ENCODE results near the gene GNL3L.
"Not testable (repeated sequence)": the region's sequence is repeated elsewhere in the genome, so short reads cannot be mapped to it uniquely, and the experiment has no call there.

The GNL3L gene

GRCh38 chrX:54529552-54530356 lies at the start of gene GNL3L:
TSS of gene GNL3L (plus strand) at chrX:54530219. CDS start at chrX:54532567, 2,348 bp downstream.
- DNase-seq (ENCODE audit: low read depth in 2 of 2) = peak; percentile 63 to 67

DNA sequence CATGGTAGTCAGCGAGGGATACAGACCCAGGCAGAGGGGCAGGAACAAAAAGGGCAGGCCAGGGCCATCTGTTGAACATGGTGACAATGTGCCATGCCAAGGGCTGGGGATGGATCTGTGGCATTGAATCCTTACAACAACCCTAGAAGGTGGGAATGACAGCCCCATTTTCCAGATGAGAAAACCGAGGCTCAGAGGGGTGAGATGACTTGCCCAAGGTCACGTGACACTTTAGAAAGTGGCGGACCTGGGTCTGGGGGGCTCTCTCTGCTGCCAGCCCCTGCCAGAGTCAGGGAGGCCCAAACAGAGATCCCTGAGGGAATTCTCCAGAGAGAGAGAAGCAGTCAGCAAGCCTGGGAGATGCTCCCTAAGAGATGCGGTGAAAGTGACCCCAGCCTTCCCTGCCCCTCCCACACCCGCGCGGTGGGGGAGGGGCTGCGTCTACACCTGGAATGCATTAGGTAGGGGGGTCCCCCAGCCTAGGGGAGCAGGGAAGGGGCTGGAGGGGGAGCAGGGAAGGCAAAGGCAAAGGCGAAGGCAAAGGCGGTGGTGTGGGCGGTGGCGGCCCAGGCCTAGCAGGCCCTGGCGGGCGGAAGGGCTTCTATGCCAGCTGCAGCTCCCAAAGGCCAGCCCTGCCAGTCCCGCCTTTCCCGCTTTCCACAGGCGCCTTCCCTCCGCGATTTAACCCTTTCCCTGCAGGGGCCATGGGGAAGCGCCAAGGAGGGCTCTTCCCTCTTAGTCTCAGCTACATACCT lies 47.0 kb upstream of the GNL3L start:
- DNase-seq (ENCODE audit: low read depth in 2 of 2) = no peak

DNA sequence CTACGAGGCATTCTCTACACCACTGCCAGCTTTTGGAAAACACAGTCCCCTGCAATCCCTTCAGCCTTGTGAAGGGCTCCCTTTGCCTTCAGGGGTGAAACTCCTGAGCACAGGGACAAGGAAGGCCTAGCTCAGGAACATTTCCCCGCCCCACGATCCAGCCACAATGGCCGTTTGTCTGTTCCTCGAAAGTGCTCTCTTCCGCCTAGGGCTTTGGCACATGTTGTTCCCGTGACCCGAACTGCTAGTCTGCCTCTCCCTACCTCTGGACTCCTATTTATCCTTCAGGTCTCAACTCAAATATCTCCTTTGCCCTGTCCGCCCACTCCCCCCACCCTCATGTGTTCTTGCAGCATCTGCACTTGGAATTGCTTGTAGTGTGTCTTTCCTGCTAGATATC lies 46.1 kb upstream of the GNL3L start:
- no peak for DNase-seq (ENCODE audit: low read depth in 2 of 2)

GRCh38 chrX:54484666-54485065 lies 45.4 kb upstream of the GNL3L start:
- no peak for DNase-seq (ENCODE audit: low read depth in 2 of 2)

- not testable (repeated sequence) for DNase-seq (ENCODE audit: low read depth in 2 of 2)
These were observed 40.2 kb upstream of the GNL3L start for GRCh38 chrX:54489819-54490218.

DNA sequence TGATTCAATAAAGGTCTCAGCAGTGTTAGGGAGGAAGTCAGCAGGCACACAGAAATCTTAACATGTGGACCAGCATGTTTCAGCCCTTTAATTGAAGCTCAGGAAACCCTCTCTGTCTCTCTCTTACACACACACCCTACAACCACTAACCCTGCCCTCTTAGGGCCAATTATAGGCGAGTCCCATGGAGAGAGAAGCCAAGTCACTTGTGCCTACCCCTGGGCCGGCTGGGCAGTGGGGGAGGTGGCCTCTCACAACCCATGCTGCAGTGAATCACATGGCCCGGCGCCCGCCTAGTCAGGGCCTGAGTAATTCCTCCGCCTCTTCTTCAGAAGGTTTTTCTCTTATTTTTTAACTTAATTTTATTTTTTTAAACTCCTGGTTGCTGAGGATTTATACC lies 37.7 kb upstream of the GNL3L start:
- no peak for DNase-seq (ENCODE audit: low read depth in 2 of 2)

- DNase-seq (ENCODE audit: low read depth in 2 of 2) = no peak
These were observed 35.6 kb upstream of the GNL3L start for GRCh38 chrX:54494166-54494988.

DNA sequence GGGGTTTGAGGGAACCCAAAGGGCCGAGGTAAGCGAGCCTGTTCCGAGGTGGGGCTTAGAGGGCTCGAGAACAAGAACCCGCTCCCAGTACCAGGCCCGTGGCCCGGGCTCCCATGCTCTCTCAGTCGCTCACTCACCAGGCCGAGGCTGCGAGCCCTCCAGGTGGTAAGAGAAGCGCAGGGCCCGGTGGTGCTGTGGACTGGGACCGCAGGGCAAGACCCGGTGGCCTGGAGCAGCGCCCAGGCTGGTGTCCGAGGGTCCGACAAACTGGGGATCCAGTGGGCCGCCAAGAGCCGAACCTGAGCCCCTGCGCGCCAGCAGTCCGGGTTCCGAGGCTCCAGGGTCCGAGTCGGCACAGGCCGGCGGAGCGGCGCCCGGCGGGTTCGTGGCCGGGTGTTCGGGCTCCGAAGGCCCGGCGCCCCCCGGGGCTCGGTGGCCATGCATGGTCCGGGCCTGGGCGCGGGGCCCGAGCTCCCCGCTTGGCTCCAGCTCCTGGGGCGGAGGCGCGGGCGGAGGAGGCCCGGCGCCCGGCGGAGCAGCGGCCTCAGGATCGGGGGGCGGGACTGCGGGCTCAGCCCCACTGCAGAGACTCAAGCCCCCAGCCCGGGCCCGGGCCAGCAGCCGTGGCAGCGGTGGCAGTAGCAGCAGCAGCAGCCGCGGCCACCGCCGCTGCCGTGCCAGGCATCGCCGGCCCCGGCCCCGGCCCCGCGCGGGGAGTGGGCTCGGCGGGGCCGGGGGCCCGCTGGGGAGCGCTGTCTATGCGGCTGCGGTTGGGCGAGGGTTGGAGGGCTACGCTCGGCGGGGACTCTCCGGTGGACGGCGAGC lies 34.8 kb upstream of the GNL3L start:
- no peak for DNase-seq (ENCODE audit: low read depth in 2 of 2)

DNA sequence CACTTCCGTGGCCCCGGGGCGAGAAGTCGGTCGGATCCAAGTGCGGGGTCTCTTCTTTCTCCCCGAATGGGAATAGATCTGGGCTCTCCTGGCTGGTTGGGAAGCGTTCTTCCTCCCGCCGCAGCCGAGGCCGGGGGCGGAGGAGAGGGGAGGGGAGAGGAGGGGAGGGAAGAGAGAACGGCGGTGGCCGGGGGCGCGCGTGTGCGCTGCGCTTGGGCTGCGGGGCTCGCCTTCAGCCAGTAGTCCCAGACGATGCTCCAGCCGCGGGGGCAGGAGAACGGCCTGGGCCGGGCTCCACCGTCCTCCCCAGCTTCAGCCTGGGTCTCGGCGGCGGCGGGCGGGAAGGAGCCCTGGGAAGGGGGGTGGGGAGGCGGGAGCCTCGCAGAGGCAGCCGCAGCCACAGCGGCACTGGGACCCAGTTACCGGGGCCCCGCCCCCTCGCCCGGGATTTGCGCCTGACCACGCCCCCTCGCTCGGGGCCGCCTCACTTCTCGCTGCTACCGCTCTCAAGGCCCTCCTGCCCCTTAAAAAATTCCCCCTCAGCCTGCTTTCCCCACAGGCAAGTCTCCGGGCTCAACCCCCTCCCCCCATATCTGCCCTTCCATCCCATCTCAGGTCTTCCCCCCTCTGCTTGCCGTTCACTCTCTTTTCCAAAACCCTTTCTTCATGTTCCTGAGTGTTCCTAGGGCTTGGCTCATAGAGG lies 34.1 kb upstream of the GNL3L start, which contains the start of gene FGD1:
Gene FGD1, minus strand, starts transcription at position 421 of the 703 bp plus-strand sequence. CDS start 802 bp downstream, outside the sequence.
- DNase-seq (ENCODE audit: low read depth in 2 of 2) = peak in 1 of 2 donors; percentile 25

DNA sequence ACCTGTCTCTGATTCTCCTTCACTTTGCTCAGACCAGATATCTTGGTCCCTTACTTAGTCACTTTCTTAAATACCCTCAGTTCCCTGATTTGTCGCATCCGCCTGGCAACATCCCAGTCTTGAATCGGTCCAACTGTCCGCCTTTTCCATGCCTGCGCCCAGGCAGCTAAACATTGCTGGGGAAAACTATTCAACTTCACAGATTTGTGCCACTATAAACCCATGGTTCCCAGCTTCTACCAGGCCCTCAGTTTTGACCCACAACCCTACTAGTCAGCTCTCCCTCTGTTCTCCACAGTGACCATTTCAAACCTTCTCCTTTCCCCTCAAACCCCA lies 33.5 kb upstream of the GNL3L start:
- DNase-seq (ENCODE audit: low read depth in 2 of 2) = no peak

DNA sequence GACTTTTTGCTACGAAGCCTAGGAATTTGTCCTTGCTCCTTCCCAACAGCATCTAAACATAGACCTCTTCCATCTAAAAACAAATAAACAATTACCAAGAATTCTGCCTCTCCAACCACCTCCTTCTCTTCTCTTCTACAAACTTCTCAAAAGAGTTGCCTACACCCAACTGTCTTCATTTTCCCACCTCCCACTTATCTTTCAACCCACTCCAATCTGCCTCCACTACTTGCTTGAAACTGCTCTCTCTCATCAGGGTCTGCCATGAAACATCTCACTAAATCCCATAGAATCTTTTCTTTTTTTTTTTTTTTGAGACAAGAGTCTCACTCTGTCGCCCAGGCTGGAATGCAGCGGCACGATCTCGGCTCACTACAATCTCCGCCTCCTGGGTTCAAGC lies 33.1 kb upstream of the GNL3L start:
- no peak for DNase-seq (ENCODE audit: low read depth in 2 of 2)

GRCh38 chrX:54509400-54509799 lies 20.6 kb upstream of the GNL3L start:
- DNase-seq (ENCODE audit: low read depth in 2 of 2) = no peak

- no peak for DNase-seq (ENCODE audit: low read depth in 2 of 2)
These were observed 868 bp upstream of the GNL3L start for GRCh38 chrX:54529151-54529550.

DNA sequence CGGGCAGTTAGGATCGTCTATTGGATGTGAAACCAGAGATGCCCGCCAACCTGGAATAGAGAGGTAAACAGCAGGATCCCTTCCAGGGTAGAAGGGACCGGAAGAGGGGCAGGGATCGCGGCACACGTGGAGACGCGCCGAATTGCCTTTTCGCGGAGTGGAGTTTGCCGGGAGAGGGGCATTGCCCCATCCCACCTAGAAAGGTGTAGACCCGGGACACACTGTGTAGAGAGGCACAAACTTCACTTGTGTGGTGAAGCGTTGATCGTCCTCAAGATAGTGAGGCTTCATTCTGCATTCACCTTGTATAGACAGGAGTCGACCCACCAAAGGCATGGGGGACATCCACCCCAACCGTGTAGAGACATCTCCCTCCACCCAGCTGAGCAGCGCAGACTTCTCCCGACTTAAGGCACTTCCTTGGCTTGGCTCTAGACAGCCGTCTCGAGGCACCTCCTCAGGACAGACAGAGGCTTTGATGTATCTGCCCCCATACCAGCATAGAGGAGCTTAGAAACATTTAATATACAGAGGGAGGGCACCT lies 410 bp downstream of the GNL3L start:
- DNase-seq (ENCODE audit: low read depth in 2 of 2) = no peak

DNA sequence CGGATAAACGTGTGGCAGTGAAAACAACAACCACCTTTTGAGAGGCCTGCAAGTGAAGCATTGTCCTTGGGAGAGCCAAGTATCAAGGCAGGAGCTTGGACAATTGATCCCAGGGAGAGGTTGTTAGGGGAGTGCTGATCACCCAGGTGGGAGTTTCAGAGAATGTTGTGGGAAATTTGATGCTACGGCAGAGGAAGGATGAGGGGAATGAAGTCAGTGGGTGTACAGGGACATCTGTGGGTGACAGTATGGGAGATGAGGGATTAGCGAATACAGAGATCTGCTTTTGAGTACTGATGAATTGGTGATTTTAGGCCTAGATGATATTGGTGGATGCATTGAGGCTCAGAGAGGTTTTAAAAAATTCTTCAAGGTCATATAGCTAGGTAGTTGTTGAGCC lies 4.3 kb downstream of the GNL3L start:
- no peak for DNase-seq (ENCODE audit: low read depth in 2 of 2)

DNA sequence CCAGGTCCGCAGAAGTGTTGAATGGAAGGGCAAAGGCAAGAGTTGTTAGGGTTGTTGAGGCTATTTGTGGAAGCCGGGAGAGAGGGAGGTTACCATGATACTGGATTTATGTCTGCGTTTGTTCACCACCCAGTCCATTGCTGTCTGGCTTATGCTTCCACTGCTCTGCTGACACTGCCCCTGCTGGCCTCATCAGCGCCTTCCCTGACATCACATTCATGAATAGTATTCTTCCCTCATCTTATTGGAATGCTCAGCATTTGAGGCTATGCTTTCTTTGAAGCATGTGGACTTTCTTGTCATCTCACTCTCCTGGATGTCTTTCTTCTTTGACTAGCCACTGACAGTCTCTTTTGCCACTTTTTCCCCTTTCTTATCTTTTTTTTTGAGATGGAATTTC lies 10.3 kb downstream of the GNL3L start:
- DNase-seq (ENCODE audit: low read depth in 2 of 2) = no peak

GRCh38 chrX:54542239-54542638 lies 12.2 kb downstream of the GNL3L start:
- DNase-seq (ENCODE audit: low read depth in 2 of 2) = not testable (repeated sequence)

DNA sequence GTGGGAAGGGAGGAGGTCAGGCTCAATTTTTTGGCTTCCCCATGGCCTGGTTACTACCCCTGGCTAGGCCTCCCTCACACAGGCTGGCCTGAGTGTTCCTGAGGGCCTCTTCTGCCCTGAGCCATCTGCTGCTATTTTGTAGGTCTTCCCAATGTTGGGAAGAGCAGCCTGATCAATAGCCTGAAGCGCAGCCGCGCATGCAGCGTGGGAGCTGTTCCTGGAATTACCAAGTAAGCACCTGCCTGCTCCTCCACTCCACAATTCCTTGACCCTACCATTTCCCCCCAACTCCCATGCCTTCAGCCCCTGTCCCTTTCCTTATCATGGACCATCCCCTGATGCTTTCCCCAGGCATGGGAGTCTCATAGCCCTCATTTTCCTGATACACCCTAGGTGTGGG lies 20.8 kb downstream of the GNL3L start:
- no peak for DNase-seq (ENCODE audit: low read depth in 2 of 2)

GRCh38 chrX:54551801-54552200 lies 21.8 kb downstream of the GNL3L start:
- DNase-seq (ENCODE audit: low read depth in 2 of 2) = no peak

- DNase-seq (ENCODE audit: low read depth in 2 of 2) = not testable (repeated sequence)
These were observed 25.0 kb downstream of the GNL3L start for GRCh38 chrX:54555006-54555405.

Measured in stimulated activated CD4-positive, alpha-beta T cell treated with anti-CD3 and anti-CD28 coated beads, Interleukin-15, amount 100 ng/mL, for 48 hours (primary cell).